Activated CD4-positive, alpha-beta memory T cell treated with anti-CD3 and anti-CD28 coated beads, Interleukin-2, amount 10 ng/mL, durations not matched to agents 7 days and 5 days (primary cell): ENCODE measurements around the gene CSNK1G2. TPM values are rescaled to one million over a fixed set of nuclear protein-coding genes. Genes with fewer than 3 reads are reported as not detected.

Experiments
- CTCF ChIA-PET: fragments of 350-600 bp; sonication (Branson Sonifier 250); formaldehyde crosslinking; loops from one replicate; lab custom pipeline; 2021; ENCODE audit warnings: antibody characterized with exemption, inconsistent platforms; lab: Charles Lee
- POLR2A ChIA-PET: fragments of 350-600 bp; sonication (Branson Sonifier 250); formaldehyde crosslinking; loops from one replicate; lab custom pipeline; 2021; ENCODE audit warnings: antibody characterized with exemption; lab: Charles Lee
- DNase-seq: peaks from one replicate; pipeline ENCODE4 v3.0.0-alpha.2; 2020
- H3K27ac Mint-ChIP-seq: one replicate; pipeline ENCODE4 v1.8.0; 2021; ENCODE audit warnings: mild to moderate bottlenecking, mixed read lengths
- H3K27me3 Mint-ChIP-seq: one replicate; pipeline ENCODE4 v1.8.0; 2021; ENCODE audit warnings: mixed read lengths
- H3K36me3 Mint-ChIP-seq: one replicate; pipeline ENCODE4 v1.8.0; 2021; ENCODE audit warnings: low read depth, mixed read lengths
- H3K4me1 Mint-ChIP-seq: one replicate; pipeline ENCODE4 v1.8.0; 2021; ENCODE audit warnings: mixed read lengths
- H3K4me3 Mint-ChIP-seq: one replicate; pipeline ENCODE4 v1.8.0; 2021; ENCODE audit warnings: mild to moderate bottlenecking, mixed read lengths
- H3K9me3 Mint-ChIP-seq: one replicate; pipeline ENCODE4 v1.8.0; 2021; ENCODE audit warnings: mixed read lengths
- total RNA-seq, 2 experiments: library from RNA; stranded (reverse); gene quantifications; one replicate each; pipeline ENCODE4 v1.2.3, GENCODE V29; 2021

Gene CSNK1G2
- total RNA-seq, 2 experiments from 2014 or later: 130 to 132 TPM

GRCh38 chr19:1950640-1951039 lies 9.7 kb downstream of the CSNK1G2 start:
- Mint-ChIP-seq H3K9me3 (no peaks in the 10 kb centered on the region), H3K27ac (no peak overlapping the region), H3K4me3 (no peak overlapping the region), H3K36me3 (peaks cover 31% of the 10 kb centered on the region), H3K27me3 (no peaks in the 10 kb centered on the region), H3K4me1 (peaks cover 30% of the 10 kb centered on the region)
- no peak for DNase-seq
- POLR2A ChIA-PET: interaction anchor here (0.5 kb wide), 1 partner anchor 466 kb away, joined by 3 read pairs; no protein-coding TSS in a partner anchor
- CTCF ChIA-PET: no interaction called here

DNA sequence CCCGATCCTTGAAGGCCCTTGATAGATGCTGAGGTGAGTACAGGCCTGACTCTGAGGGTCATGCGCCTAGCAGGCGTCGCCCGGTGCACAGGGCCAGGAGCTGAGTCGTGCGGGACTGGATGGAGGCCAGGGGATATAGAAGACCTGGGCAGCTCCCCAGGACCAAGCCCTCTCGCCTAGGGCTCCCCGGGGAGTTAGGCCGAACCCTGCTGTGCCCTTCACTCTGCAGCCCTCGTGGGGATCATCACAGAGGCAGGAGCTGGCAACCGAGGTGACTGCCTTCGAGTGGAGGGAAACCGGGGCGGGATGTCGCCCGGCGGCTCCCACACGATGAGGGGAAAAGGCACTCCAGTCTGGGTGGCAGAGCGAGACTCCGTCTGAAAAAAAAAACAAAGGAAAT lies 11.7 kb downstream of the CSNK1G2 start:
- Mint-ChIP-seq H3K4me3 (no peak overlapping the region), H3K9me3 (no peaks in the 10 kb centered on the region), H3K4me1 (peaks cover 25% of the 10 kb centered on the region), H3K36me3 (peaks cover 25% of the 10 kb centered on the region), H3K27ac (no peak overlapping the region), H3K27me3 (no peaks in the 10 kb centered on the region)
- no peak for DNase-seq
- ChIA-PET CTCF (no interaction called here), POLR2A (no interaction called here)

GRCh38 chr19:1953037-1953436 lies 12.1 kb downstream of the CSNK1G2 start:
- CTCF ChIA-PET: no interaction called here
- Mint-ChIP-seq H3K36me3 (peaks cover 25% of the 10 kb centered on the region), H3K27me3 (no peaks in the 10 kb centered on the region), H3K4me3 (no peak overlapping the region), H3K4me1 (peaks cover 25% of the 10 kb centered on the region), H3K9me3 (no peaks in the 10 kb centered on the region), H3K27ac (no peak overlapping the region)
- no peak for DNase-seq
- POLR2A ChIA-PET: no interaction called here

DNA sequence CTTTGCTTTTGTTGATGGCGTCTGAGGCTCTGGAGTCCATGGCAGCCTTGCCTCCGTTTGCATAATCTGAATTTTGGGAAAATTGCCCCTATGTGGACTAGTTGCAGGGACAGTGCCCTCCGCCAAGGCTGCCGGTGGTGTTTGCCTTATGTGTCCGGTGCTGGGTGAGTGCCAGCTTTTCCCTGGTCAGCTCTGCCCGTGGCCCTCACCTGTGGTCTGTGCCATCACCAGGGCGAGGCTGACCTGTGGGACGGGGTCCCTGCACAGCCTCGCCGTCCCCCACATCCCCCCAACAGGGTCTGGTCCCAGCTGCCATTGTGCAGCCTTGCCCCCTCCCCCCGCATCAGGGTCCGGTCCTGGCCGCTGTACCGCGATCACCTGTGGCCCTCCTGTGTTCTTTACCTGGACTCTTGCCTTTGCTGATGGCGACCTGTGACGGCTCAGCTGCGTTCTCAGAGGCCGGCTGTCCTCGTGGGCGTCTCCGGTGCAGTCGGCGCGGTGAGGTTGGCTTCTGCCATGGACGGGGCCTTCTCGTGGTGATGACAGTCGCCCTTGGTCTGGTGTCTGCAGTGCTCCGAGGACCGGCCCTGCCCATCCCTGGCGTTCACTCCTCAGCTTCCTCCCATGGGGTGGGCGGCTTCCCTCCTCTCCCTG lies 12.6 kb downstream of the CSNK1G2 start:
- Mint-ChIP-seq H3K36me3 (peaks cover 25% of the 10 kb centered on the region), H3K4me1 (peaks cover 23% of the 10 kb centered on the region), H3K4me3 (no peak overlapping the region), H3K9me3 (no peaks in the 10 kb centered on the region), H3K27me3 (no peaks in the 10 kb centered on the region), H3K27ac (no peak overlapping the region)
- no peak for DNase-seq
- CTCF ChIA-PET: no interaction called here
- POLR2A ChIA-PET: no interaction called here

- POLR2A ChIA-PET: no interaction called here
- H3K4me1 Mint-ChIP-seq: peaks cover 21% of the 10 kb centered on the region
- H3K27me3 Mint-ChIP-seq: no peaks in the 10 kb centered on the region
- CTCF ChIA-PET: no interaction called here
- no peak overlapping the region for H3K27ac Mint-ChIP-seq
- no peak overlapping the region for H3K4me3 Mint-ChIP-seq
- no peaks in the 10 kb centered on the region for H3K9me3 Mint-ChIP-seq
- H3K36me3 Mint-ChIP-seq: peaks cover 20% of the 10 kb centered on the region
- DNase-seq: no peak
These were observed 13.6 kb downstream of the CSNK1G2 start for GRCh38 chr19:1954532-1954933.

GRCh38 chr19:1955171-1956121 lies 14.5 kb downstream of the CSNK1G2 start:
- DNase-seq: no peak
- Mint-ChIP-seq H3K27me3 (no peaks in the 10 kb centered on the region), H3K4me3 (no peak overlapping the region), H3K4me1 (peaks cover 15% of the 10 kb centered on the region), H3K36me3 (peaks cover 17% of the 10 kb centered on the region), H3K27ac (no peak overlapping the region), H3K9me3 (no peaks in the 10 kb centered on the region)
- CTCF ChIA-PET: interaction anchor here (0.6 kb wide), 1 partner anchor 68 kb away, joined by 4 read pairs; no protein-coding TSS in a partner anchor
- POLR2A ChIA-PET: no interaction called here

DNA sequence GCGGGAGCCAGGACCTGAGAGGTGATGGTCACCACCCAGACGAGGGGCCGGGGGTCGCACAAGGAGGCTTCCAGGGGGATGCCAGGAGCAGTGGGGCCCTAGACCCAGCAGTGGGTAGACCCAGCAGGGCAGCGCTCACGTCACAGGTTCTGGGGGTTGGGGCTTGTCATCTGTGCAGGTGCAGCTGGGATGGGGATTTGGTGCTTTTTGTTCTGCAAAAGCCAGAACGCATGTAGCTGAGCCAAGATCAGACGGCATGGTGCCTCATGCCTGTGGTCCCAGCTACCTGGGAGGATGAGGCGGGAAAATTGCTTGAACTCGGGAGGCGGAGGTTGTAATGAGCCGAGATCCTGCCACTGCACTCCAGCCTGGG lies 15.1 kb downstream of the CSNK1G2 start:
- Mint-ChIP-seq H3K9me3 (no peaks in the 10 kb centered on the region), H3K36me3 (peaks cover 12% of the 10 kb centered on the region), H3K4me3 (no peak overlapping the region), H3K27me3 (no peaks in the 10 kb centered on the region), H3K4me1 (peaks cover 9% of the 10 kb centered on the region), H3K27ac (no peak overlapping the region)
- no peak for DNase-seq
- ChIA-PET POLR2A (no interaction called here), CTCF (interaction anchor here (0.6 kb wide), 1 partner anchor 68 kb away, joined by 4 read pairs; no protein-coding TSS in a partner anchor)

DNA sequence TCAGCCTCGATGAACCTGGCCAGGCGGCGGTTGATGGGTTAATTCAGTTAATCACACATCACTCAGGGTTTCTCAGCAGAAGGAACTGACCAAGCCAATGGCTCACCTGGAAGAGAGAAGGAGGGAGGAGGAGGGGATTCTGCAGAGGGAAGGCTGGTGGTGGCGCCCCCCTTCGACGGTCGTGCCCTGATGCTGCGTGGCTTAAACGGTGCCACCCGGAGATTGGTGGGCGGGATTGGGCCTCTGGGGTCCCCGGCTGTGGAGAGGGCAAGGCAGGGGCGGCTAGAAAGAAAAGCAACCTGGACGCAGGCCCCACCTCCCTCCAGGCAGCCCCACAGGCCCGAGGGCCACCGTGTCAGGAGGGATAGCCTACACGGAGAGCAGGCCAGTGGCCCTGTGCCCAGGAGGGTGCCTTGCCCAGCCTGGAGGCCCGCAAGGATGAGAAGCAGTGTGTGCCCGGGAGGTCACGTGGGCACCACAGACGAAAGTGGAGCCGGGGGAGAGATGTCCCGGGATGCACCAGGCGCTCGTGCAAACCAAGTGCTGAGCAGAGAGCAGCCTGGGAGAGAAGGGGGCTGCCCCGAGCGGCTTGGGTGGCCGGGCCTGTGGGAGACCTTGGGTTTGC lies 16.0 kb downstream of the CSNK1G2 start:
- H3K9me3 Mint-ChIP-seq: no peaks in the 10 kb centered on the region
- no peaks in the 10 kb centered on the region for H3K27me3 Mint-ChIP-seq
- H3K27ac Mint-ChIP-seq: no peak overlapping the region
- POLR2A ChIA-PET: no interaction called here
- H3K4me3 Mint-ChIP-seq: no peak overlapping the region
- H3K36me3 Mint-ChIP-seq: peaks cover 12% of the 10 kb centered on the region
- peaks cover 4% of the 10 kb centered on the region for H3K4me1 Mint-ChIP-seq
- DNase-seq: no peak
- CTCF ChIA-PET: no interaction called here

- H3K36me3 Mint-ChIP-seq: peaks cover 13% of the 10 kb centered on the region
- no peak overlapping the region for H3K27ac Mint-ChIP-seq
- no peak for DNase-seq
- no peaks in the 10 kb centered on the region for H3K27me3 Mint-ChIP-seq
- H3K4me1 Mint-ChIP-seq: peaks cover 2% of the 10 kb centered on the region
- no peaks in the 10 kb centered on the region for H3K9me3 Mint-ChIP-seq
- no peak overlapping the region for H3K4me3 Mint-ChIP-seq
- ChIA-PET POLR2A (no interaction called here), CTCF (interaction anchor here (0.5 kb wide), 1 partner anchor 37 kb away, joined by 4 read pairs; no protein-coding TSS in a partner anchor)
These were observed 16.7 kb downstream of the CSNK1G2 start for GRCh38 chr19:1957562-1958248.

- Mint-ChIP-seq H3K4me1 (peaks cover 2% of the 10 kb centered on the region), H3K36me3 (peaks cover 11% of the 10 kb centered on the region), H3K27me3 (no peaks in the 10 kb centered on the region), H3K9me3 (no peaks in the 10 kb centered on the region), H3K27ac (no peak overlapping the region), H3K4me3 (no peak overlapping the region)
- ChIA-PET CTCF (no interaction called here), POLR2A (no interaction called here)
- DNase-seq: no peak
These were observed 19.1 kb downstream of the CSNK1G2 start for GRCh38 chr19:1959928-1960589.

DNA sequence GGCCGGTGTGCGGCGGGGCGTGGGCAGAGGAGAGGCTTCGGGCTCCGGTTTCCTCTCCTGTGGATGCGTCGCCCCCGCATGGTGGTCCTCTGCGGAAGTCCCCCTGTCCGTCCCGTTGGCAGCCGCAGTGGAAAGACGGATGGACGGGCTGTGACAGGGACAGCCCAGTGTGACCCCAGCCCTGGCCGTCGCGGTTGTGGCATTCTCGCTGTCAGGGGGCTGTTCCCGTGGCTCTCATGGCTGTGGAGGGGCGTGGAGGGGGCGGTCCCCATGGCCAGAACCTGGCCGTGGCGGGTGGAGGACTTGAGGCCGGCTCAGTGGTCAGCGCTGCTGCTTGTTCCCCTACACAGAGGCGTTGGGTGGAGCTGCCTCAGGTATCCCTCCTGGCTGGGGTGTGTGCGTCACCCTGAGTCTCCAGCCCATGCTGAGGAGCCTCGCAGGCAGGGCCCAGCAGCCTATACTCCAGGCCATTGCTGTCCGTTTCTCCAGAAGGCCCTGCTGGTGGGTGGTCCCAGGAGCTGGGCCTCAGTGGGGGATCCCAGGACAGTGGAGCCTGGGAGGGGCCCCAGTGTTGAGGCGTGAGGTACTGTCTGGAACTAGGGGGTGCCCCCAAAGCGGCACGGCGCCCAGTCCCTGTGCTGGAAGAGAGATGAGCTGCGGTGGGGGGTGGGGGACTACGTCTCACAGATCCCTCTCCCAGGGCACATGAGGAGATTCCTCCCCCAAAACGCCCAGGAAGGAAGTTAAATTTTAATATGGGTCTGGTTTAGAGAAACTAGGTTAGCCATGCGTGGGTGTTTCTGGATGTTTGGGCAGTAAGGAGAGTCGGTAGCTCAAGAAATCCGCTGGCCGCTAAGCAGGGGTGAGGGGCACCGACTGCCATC lies 20.3 kb downstream of the CSNK1G2 start:
- H3K4me1 Mint-ChIP-seq: peaks cover 7% of the 10 kb centered on the region
- CTCF ChIA-PET: no interaction called here
- POLR2A ChIA-PET: no interaction called here
- H3K27me3 Mint-ChIP-seq: no peaks in the 10 kb centered on the region
- no peaks in the 10 kb centered on the region for H3K9me3 Mint-ChIP-seq
- H3K27ac Mint-ChIP-seq: no peak overlapping the region
- no peak overlapping the region for H3K4me3 Mint-ChIP-seq
- H3K36me3 Mint-ChIP-seq: peaks cover 15% of the 10 kb centered on the region
- DNase-seq: no peak
